Measurements from ENCODE around the gene P2RX2.

The P2RX2 gene

DNA sequence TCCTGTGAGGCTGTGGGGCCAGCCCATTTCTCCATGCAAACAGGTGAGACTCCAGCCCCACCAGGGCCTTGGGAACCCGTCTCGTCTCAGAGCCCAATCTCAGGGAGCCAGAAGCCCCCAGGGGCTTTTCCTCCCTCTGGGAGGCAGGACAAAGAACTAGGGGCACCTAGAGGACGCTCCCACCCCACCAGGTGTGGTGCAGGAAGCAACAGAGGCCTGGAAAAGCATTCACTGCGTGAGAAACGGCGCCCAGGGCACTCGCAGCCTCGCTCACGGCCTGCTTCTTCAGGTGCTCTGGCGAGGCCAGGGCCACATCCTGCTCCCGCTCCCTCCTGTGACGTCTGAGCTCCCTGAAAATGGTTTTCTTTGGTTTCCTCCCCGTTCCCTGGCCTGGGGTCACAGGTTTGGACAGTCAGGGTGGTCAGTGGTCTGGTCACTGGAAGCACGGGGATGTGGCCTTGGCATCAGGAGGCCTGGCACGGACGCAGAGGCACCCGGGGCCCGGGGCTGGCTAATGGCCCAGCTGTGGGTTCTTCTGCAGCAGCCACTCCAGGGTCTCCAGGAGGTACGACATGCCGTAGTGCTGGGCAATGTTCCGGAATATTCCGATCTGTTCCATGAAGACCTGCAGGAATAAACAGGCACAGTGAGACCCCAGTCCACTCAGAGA is 5.7 kb downstream of the P2RX2 start:
- peaks cover 8 to 10% of the 10 kb centered on the region in 2 donors for H3K4me1 ChIP-seq (ENCODE audit: control insufficient read depth in 1 of 2, insufficient read depth in 2 of 2, low read length in 2 of 2)

DNA sequence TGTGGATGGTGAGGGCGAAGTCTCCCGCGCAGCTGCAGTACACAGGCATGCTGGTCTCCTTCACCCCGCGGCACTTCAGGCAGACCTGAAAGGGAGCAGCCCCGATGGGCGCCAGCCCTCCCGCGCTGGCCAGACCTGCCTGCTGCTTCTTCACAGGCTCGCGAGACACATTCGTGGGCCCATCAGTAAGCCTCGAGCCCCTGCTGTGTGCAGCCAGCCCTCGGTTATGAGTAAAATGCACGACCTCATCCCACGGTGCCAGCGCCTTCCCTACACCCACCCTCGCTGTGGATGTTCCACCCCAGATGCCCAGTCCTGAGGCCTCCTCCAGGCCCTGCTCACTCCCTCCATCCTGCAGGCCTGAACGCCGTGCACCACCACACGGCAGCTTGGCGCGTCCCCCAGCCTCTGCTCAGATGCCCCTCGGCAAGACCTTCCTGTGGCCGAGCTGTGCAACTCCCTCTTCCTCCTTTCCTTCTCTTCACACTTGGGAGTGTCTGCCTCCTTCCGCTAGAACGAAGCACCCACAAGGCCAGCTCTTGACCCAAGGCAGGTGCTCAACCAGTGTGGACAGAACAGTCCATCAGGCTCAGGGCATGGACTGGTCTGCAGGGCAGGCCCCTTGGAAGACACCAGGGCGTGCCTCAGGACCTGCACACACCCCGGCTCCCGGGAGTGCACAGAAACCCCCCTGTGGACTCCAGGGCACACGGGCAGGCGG is 6.5 kb downstream of the P2RX2 start:
- H3K4me3 ChIP-seq (ENCODE audit: low read depth in 1 of 2, low read length in 2 of 2): no peak overlapping the region
- H3K36me3 ChIP-seq (ENCODE audit: control insufficient read depth in 1 of 2, insufficient read depth in 2 of 2, low read length in 2 of 2): peaks cover 10 to 31% of the 10 kb centered on the region in 2 donors
- H3K27me3 ChIP-seq (ENCODE audit: control insufficient read depth in 1 of 2, insufficient read depth in 2 of 2, low read length in 2 of 2): peaks cover 4 to 10% of the 10 kb centered on the region in 2 donors

More for the DNA sequence above, 5.7 kb downstream of the P2RX2 start:
- H3K4me3 ChIP-seq (ENCODE audit: low read depth in 1 of 2, low read length in 2 of 2): no peak overlapping the region
- no peaks in the 10 kb centered on the region for H3K9me3 ChIP-seq (ENCODE audit: control insufficient read depth in 1 of 2, low read length in 2 of 2)
- peaks cover 6 to 10% of the 10 kb centered on the region in 2 donors for H3K27me3 ChIP-seq (ENCODE audit: control insufficient read depth in 1 of 2, insufficient read depth in 2 of 2, low read length in 2 of 2)
- no peak overlapping the region for H3K9ac ChIP-seq (ENCODE audit: low read depth in 1 of 2, low read length in 2 of 2)
- no peak overlapping the region for H3K27ac ChIP-seq (ENCODE audit: low read depth, low read length)
- H3K36me3 ChIP-seq (ENCODE audit: control insufficient read depth in 1 of 2, insufficient read depth in 2 of 2, low read length in 2 of 2): peaks cover 3 to 23% of the 10 kb centered on the region in 2 donors

DNA sequence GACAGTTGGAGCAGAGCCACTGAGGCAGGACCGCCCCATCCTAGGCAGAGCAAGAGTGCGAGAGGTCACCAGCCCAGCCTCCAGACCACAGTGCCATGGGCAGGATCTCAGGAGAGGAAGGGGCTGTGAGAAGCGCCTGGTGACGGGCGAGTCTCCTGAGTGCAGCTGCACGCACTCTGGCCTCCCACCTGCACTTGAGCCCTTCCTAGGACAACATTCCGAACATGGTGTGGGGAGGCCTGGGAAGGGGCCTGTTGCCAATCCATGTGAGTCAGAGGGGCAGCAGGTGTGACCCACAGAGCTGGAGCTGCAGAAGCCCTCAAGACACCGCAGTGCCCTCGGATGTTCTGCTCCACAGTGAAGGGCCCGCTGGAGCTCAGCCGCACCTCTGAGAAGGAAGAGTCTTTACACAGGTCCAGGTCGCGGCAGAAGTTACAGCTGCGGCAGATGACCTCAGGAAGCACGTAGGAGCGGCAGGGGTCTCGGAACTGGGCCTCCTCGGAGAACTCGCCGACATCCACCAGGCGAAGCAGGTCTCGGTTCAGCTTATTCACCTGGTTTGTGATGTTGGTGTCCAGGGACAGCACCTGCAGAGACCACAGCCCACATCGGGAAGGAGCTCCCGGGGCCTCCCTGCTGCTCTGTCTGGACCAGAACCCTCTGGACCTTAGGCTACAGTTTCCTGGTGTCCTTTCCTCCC is 7.3 kb downstream of the P2RX2 start:
- no peak overlapping the region for H3K4me3 ChIP-seq (ENCODE audit: low read depth in 1 of 2, low read length in 2 of 2)
- peaks cover 8 to 10% of the 10 kb centered on the region in 2 donors for H3K4me1 ChIP-seq (ENCODE audit: control insufficient read depth in 1 of 2, insufficient read depth in 2 of 2, low read length in 2 of 2)
- H3K9me3 ChIP-seq (ENCODE audit: control insufficient read depth in 1 of 2, low read length in 2 of 2): no peaks in the 10 kb centered on the region
- peaks cover 15 to 37% of the 10 kb centered on the region in 2 donors for H3K36me3 ChIP-seq (ENCODE audit: control insufficient read depth in 1 of 2, insufficient read depth in 2 of 2, low read length in 2 of 2)
- H3K27ac ChIP-seq (ENCODE audit: low read depth, low read length): no peak overlapping the region
- peaks cover 0 to 4% of the 10 kb centered on the region in 2 donors for H3K27me3 ChIP-seq (ENCODE audit: control insufficient read depth in 1 of 2, insufficient read depth in 2 of 2, low read length in 2 of 2)
- H3K9ac ChIP-seq (ENCODE audit: low read depth in 1 of 2, low read length in 2 of 2): no peak overlapping the region

More for the DNA sequence above, 6.5 kb downstream of the P2RX2 start:
- Histone ChIP-seq H3K27ac (ENCODE audit: low read depth, low read length) (no peak overlapping the region), H3K9me3 (ENCODE audit: control insufficient read depth in 1 of 2, low read length in 2 of 2) (no peaks in the 10 kb centered on the region), H3K4me1 (ENCODE audit: control insufficient read depth in 1 of 2, insufficient read depth in 2 of 2, low read length in 2 of 2) (peaks cover 8 to 10% of the 10 kb centered on the region in 2 donors), H3K9ac (ENCODE audit: low read depth in 1 of 2, low read length in 2 of 2) (no peak overlapping the region)

DNA sequence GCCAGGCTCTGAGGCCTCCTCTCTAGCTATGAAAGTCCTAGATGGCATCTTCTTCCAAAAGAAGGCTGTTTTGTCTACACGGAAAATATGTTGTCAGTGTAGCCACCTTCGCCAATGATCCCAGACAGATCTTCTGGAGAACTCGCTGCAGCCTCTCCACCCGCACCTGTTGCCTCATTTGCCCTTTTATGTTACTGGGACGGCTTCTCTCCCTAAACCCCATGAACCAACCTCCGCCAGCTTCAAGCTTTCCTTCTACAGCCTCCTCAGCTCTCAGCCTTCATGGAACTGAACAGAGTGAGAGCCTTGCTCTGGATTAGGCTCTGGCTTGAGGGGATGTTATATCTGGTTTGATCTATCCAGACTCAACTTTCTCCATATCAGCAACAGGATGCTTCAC is 10.8 kb downstream of the P2RX2 start:
- no peaks in the 10 kb centered on the region for H3K27me3 ChIP-seq (ENCODE audit: control insufficient read depth in 1 of 2, insufficient read depth in 2 of 2, low read length in 2 of 2)
- H3K9me3 ChIP-seq (ENCODE audit: control insufficient read depth in 1 of 2, low read length in 2 of 2): no peaks in the 10 kb centered on the region
- H3K4me3 ChIP-seq (ENCODE audit: low read depth in 1 of 2, low read length in 2 of 2): no peak overlapping the region
- peaks cover 27 to 65% of the 10 kb centered on the region in 2 donors for H3K36me3 ChIP-seq (ENCODE audit: control insufficient read depth in 1 of 2, insufficient read depth in 2 of 2, low read length in 2 of 2)
- no peak overlapping the region for H3K27ac ChIP-seq (ENCODE audit: low read depth, low read length)
- H3K4me1 ChIP-seq (ENCODE audit: control insufficient read depth in 1 of 2, insufficient read depth in 2 of 2, low read length in 2 of 2): no peaks in the 10 kb centered on the region
- H3K9ac ChIP-seq (ENCODE audit: low read depth in 1 of 2, low read length in 2 of 2): no peak overlapping the region

DNA sequence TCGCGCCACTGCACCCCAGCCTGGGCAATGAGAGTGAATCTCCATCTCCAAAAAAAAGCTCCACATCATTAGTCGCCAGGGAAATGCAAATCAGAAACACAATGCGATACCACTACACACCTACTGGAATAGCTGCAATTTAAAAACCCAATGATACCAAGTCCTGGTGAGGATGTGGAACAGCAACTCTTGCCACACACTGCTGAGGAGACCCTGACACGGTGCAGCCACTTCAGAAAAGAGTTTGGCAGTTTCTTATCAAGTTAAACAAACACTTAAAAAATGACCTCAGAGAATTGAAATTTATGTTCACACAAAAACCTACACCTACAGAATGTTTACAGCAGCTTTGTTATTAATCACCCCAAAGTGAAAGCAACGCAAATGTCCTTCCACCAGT is 12.1 kb downstream of the P2RX2 start:
- H3K9me3 ChIP-seq (ENCODE audit: control insufficient read depth in 1 of 2, low read length in 2 of 2): no peaks in the 10 kb centered on the region
- H3K4me3 ChIP-seq (ENCODE audit: low read depth in 1 of 2, low read length in 2 of 2): no peak overlapping the region
- H3K4me1 ChIP-seq (ENCODE audit: control insufficient read depth in 1 of 2, insufficient read depth in 2 of 2, low read length in 2 of 2): no peaks in the 10 kb centered on the region
- no peaks in the 10 kb centered on the region for H3K27me3 ChIP-seq (ENCODE audit: control insufficient read depth in 1 of 2, insufficient read depth in 2 of 2, low read length in 2 of 2)
- no peak overlapping the region for H3K9ac ChIP-seq (ENCODE audit: low read depth in 1 of 2, low read length in 2 of 2)
- H3K36me3 ChIP-seq (ENCODE audit: control insufficient read depth in 1 of 2, insufficient read depth in 2 of 2, low read length in 2 of 2): peaks cover 36 to 65% of the 10 kb centered on the region in 2 donors
- no peak overlapping the region for H3K27ac ChIP-seq (ENCODE audit: low read depth, low read length)

DNA sequence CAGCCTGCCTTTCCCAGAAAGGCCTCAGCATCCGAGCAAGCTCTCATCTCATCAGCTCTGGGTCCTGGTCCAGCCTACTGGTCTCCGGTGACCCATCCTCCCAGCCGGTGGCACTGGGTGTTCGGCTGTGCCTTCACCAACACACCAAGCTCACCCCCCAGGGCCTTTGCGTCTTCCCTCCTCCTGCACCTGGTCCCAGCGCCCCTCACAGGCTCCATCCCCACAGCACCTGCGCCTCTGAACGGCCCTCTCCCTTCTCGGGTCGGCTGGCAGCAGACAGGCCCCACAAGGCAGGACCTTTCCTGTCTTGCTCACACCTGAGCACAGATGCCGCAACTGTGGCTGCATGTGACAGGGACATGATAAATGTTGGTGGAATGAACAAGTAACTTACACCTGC is 13.1 kb downstream of the P2RX2 start:
- no peaks in the 10 kb centered on the region for H3K9me3 ChIP-seq (ENCODE audit: control insufficient read depth in 1 of 2, low read length in 2 of 2)
- H3K4me3 ChIP-seq (ENCODE audit: low read depth in 1 of 2, low read length in 2 of 2): no peak overlapping the region
- H3K36me3 ChIP-seq (ENCODE audit: control insufficient read depth in 1 of 2, insufficient read depth in 2 of 2, low read length in 2 of 2): peaks cover 38 to 71% of the 10 kb centered on the region in 2 donors
- H3K27ac ChIP-seq (ENCODE audit: low read depth, low read length): no peak overlapping the region
- no peak overlapping the region for H3K9ac ChIP-seq (ENCODE audit: low read depth in 1 of 2, low read length in 2 of 2)
- H3K27me3 ChIP-seq (ENCODE audit: control insufficient read depth in 1 of 2, insufficient read depth in 2 of 2, low read length in 2 of 2): no peaks in the 10 kb centered on the region
- no peaks in the 10 kb centered on the region for H3K4me1 ChIP-seq (ENCODE audit: control insufficient read depth in 1 of 2, insufficient read depth in 2 of 2, low read length in 2 of 2)

DNA sequence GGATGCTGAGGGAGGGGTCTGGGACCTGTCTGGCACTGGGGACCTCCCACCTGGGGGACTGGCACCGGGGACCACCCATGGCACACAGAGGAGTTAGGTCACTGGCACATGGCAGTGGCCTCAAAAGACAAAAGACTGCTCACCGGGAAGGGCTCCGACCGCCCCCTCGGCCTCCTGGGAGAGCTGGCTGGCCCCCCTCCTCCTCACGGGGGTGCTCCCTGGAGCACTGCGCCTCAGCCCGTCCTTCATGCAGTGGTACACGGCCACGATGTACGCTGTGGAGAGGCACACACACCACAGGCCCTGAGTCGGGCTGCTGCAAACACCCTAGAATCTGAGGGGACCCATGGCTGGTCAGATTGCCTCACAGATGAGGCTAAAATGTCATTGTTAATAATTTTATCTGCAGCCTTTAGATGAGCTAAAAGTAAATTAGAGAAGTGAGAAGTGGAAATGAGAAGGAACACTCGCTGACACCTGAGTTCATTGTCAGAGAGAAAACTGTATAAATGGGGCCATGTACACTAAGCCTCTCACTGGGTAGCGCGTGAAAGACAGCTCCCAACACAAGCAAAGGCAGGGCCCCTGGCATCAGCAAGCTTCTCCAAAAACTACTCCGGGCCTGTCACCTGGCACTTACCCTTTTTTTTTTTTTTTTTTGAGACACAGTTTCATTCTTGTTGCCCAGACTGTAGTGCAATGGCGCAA is 14.1 kb downstream of the P2RX2 start:
- H3K4me3 ChIP-seq (ENCODE audit: low read depth in 1 of 2, low read length in 2 of 2): no peak overlapping the region
- no peaks in the 10 kb centered on the region for H3K27me3 ChIP-seq (ENCODE audit: control insufficient read depth in 1 of 2, insufficient read depth in 2 of 2, low read length in 2 of 2)
- H3K36me3 ChIP-seq (ENCODE audit: control insufficient read depth in 1 of 2, insufficient read depth in 2 of 2, low read length in 2 of 2): peaks cover 38 to 80% of the 10 kb centered on the region in 2 donors
- H3K4me1 ChIP-seq (ENCODE audit: control insufficient read depth in 1 of 2, insufficient read depth in 2 of 2, low read length in 2 of 2): no peaks in the 10 kb centered on the region
- H3K27ac ChIP-seq (ENCODE audit: low read depth, low read length): no peak overlapping the region
- H3K9me3 ChIP-seq (ENCODE audit: control insufficient read depth in 1 of 2, low read length in 2 of 2): no peaks in the 10 kb centered on the region
- H3K9ac ChIP-seq (ENCODE audit: low read depth in 1 of 2, low read length in 2 of 2): no peak overlapping the region

DNA sequence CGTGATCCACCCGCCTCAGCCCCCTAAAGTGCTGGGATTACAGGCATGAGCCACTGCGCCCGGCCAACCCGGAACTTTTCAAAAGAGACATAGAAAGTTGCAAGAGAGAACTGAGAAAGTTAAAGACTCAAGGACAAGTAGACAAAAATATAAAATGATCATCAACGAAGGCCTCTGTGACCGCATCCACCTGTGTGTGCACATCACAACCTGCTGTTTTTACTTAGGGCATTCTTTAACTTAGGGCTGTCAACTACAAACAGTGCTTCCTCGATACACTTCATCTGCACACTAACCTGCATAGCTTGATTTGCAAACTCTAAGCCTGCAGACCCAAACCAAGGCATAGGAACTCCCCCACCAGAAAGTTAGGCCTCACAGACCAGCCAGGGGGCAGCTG is 14.8 kb downstream of the P2RX2 start:
- Histone ChIP-seq H3K27ac (ENCODE audit: low read depth, low read length) (no peak overlapping the region), H3K4me3 (ENCODE audit: low read depth in 1 of 2, low read length in 2 of 2) (no peak overlapping the region), H3K9me3 (ENCODE audit: control insufficient read depth in 1 of 2, low read length in 2 of 2) (no peaks in the 10 kb centered on the region), H3K4me1 (ENCODE audit: control insufficient read depth in 1 of 2, insufficient read depth in 2 of 2, low read length in 2 of 2) (no peaks in the 10 kb centered on the region), H3K27me3 (ENCODE audit: control insufficient read depth in 1 of 2, insufficient read depth in 2 of 2, low read length in 2 of 2) (no peaks in the 10 kb centered on the region), H3K9ac (ENCODE audit: low read depth in 1 of 2, low read length in 2 of 2) (no peak overlapping the region), H3K36me3 (ENCODE audit: control insufficient read depth in 1 of 2, insufficient read depth in 2 of 2, low read length in 2 of 2) (peaks cover 38 to 87% of the 10 kb centered on the region in 2 donors)

DNA sequence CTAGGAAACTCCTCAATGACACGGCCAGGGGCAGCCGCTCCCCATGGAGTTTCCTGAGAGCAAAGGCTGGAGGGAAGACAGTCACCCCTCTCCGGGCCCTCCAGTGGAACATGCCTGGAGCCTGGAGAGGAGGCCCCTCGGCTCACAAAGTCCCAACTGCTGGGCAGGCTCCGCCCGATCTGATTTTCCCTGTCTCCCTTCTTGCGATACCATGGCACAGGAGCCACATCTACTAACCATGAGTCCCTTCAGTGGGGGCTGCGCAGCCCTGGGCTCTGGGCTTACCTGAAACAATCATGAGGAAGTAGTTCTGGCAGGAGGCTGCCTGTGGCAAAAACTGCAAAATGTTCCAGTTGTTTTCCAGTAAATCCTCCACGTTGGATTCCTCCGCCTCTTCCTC is 15.3 kb downstream of the P2RX2 start:
- H3K27ac ChIP-seq (ENCODE audit: low read depth, low read length): no peak overlapping the region
- H3K4me1 ChIP-seq (ENCODE audit: control insufficient read depth in 1 of 2, insufficient read depth in 2 of 2, low read length in 2 of 2): no peaks in the 10 kb centered on the region
- H3K4me3 ChIP-seq (ENCODE audit: low read depth in 1 of 2, low read length in 2 of 2): no peak overlapping the region
- H3K9me3 ChIP-seq (ENCODE audit: control insufficient read depth in 1 of 2, low read length in 2 of 2): no peaks in the 10 kb centered on the region
- peaks cover 43 to 90% of the 10 kb centered on the region in 2 donors for H3K36me3 ChIP-seq (ENCODE audit: control insufficient read depth in 1 of 2, insufficient read depth in 2 of 2, low read length in 2 of 2)
- no peak overlapping the region for H3K9ac ChIP-seq (ENCODE audit: low read depth in 1 of 2, low read length in 2 of 2)
- no peaks in the 10 kb centered on the region for H3K27me3 ChIP-seq (ENCODE audit: control insufficient read depth in 1 of 2, insufficient read depth in 2 of 2, low read length in 2 of 2)

All from duodenal mucosa (tissue), 2 donors.